AG09319 (cell line): Measurements from ENCODE around the gene CEP350.

Experiments
- DNase-seq: peaks from one replicate; pipeline ENCODE4 v3.0.0-alpha.2; 2010; ENCODE audit warnings: low read depth; ENCODE audit errors: extremely low read depth
- CTCF ChIP-seq: IDR thresholded peaks from 2 replicates; pipeline ENCODE4 v1.5.1; 2011; ENCODE audit warnings: low read depth, mild to moderate bottlenecking, inconsistent platforms, low read length, moderate library complexity

Gene CEP350

GRCh38 chr1:180031664-180032063 lies 77.1 kb downstream of the CEP350 start:
- TF ChIP-seq CTCF: no peak
- no peak for DNase-seq

GRCh38 chr1:180033390-180033789 lies 78.8 kb downstream of the CEP350 start:
- TF ChIP-seq CTCF: no peak
- DNase-seq: no peak

GRCh38 chr1:180040034-180040433 lies 85.4 kb downstream of the CEP350 start:
- no peak for TF ChIP-seq CTCF

GRCh38 chr1:180041582-180041981 lies 87.0 kb downstream of the CEP350 start:
- TF ChIP-seq CTCF: no peak
- DNase-seq: no peak

More at GRCh38 chr1:180040034-180040433, 85.4 kb downstream of the CEP350 start:
- DNase-seq: no peak

GRCh38 chr1:180042988-180043622 lies 88.5 kb downstream of the CEP350 start:
- no peak for TF ChIP-seq CTCF
- DNase-seq: peak; percentile 28

- DNase-seq: no peak
- TF ChIP-seq CTCF: no peak
Measured at GRCh38 chr1:180043785-180044184, 89.2 kb downstream of the CEP350 start.

GRCh38 chr1:180046674-180047073 lies 92.1 kb downstream of the CEP350 start:
- no peak for TF ChIP-seq CTCF
- no peak for DNase-seq
